GM19043 (cell line): ENCODE results near the gene TAB3.

Experiments
- ATAC-seq: cut with Tn5 transposase; IDR thresholded peaks from one replicate; pipeline ENCODE4 v1.9.1; 2021; ENCODE audit warnings: low read depth; ENCODE audit not compliant: unreplicated experiment

Gene TAB3

DNA sequence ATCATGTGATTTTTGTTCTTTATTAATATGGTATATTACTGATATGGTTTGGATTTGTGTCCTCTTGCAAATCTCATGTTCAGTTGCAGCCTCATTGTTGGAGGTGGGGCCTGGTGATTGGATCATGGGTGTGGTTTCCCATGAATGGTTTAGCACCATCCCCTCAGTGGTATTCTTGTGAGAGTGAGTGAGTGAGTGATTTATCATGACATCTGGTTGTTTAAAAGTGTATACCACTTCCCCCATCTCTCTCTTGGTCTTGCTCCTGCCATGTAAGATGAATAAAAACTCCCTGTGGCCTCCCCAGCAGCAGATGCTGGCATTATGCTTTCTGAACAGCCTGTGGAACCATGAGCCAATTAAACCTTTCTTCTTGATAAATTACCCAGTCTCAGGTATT, 111.5 kb downstream of the TAB3 start:
- no peak for ATAC-seq
